ENCODE data around the gene CLTCL1.

DNA sequence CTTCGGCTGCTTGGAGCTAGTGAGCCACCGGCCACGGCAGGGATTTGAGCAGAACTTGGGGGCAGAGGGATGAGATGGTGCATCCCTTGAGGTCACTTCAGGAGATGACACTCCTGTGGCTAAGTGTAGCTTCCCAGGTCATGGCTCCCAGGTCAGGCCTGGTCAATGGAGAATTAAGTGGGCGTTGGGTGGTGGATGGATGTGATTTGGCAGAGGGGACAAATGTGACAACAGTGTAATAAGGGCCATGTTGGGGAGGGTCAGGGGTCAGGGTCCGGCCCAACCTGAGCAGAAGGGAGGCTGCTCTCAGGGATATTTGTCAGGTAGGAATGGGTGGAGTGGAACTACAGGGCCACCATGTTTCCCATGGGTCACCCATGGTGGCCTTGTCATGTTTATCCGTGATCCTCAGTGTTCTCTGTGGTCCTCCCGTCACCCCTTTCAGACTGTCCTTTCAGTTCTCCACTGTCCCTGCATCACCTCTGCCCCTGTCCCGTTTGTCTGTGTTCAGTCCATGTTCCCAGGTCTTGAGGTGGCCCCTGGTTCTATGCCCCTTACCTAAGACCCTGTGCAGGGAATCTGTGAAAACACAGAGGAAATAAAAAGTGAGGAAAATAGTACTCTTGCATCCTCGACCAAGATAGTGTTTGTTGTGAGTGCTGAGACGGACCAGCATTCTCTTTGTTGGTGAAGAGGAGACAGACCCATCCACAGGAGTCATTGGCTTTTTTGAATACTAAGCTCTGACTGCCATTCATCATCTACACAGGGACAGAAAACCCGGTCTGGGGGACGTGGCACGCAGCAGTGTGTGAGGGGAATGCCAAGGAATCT lies 119.1 kb downstream of the CLTCL1 start:
- no peak for TF ChIP-seq ZNF274 (IDR thresholded peaks at IDR 0.05; ENCODE audit: low read depth, low read length)
- TF ChIP-seq YY1 (IDR thresholded peaks at IDR 0.05; ENCODE audit: insufficient read depth, insufficient read length): no peak
- TF ChIP-seq SUZ12 (IDR thresholded peaks at IDR 0.05; ENCODE audit: extremely low read depth, insufficient read depth, insufficient read length): no peak
